Right lobe of liver (tissue), 6 donors: ENCODE measurements around the gene TEP1. TPM values are rescaled to one million over a fixed set of nuclear protein-coding genes. Genes with fewer than 3 reads are reported as not detected.

Source experiments
- ATAC-seq, 4 donors: fragments of 200-7000 bp; cut with Tn5 transposase; one replicate each; pipeline ENCODE4 v1.9.1; 2020; ENCODE audit warnings: mild to moderate bottlenecking in 4 of 4, moderate library complexity in 4 of 4
- DNase-seq, 3 donors: peaks; one replicate each; pipeline ENCODE4 v3.0.0-alpha.2; 2020
- H3K27ac ChIP-seq, 3 donors: fragments of 200-600 bp; one replicate each; pipeline ENCODE4 v1.8.0; 2022
- H3K27me3 ChIP-seq, 2 donors: fragments of 200-600 bp; one replicate each; pipeline ENCODE4 v1.8.0; 2022
- H3K36me3 ChIP-seq, 4 donors: fragments of 200-600 bp; sonication (generic) in 1 of 4; one replicate each; pipeline versions ENCODE4 v1.5.1 to v1.8.0; 2017 to 2022; ENCODE audit warnings: control low read depth in 1 of 4
- H3K4me1 ChIP-seq, 4 donors: fragments of 200-600 bp; sonication (generic) in 1 of 4; one replicate each; pipeline versions ENCODE4 v1.5.1 to v1.8.0; 2017 to 2022; ENCODE audit warnings: control low read depth in 1 of 4
- H3K4me3 ChIP-seq, 3 donors: fragments of 200-600 bp; one replicate each; pipeline ENCODE4 v1.8.0; 2022
- H3K9me3 ChIP-seq, 4 donors: fragments of 200-600 bp; sonication (generic) in 1 of 4; one replicate each; pipeline versions ENCODE4 v1.5.1 to v1.8.0; 2017 to 2022; ENCODE audit warnings: control low read depth in 1 of 4
- POLR2A ChIP-seq: fragments of 450-650 bp; IDR thresholded peaks from one replicate; pipeline ENCODE4 v1.6.1; 2017; ENCODE audit warnings: antibody characterized with exemption, mild to moderate bottlenecking
- WGBS: methylation state at CpG from one replicate; pipeline ENCODE4 v1.1.6; 2018; ENCODE audit warnings: low coverage, low lambda C conversion rate; ENCODE audit not compliant: insufficient coverage; ENCODE audit errors: missing lambda C conversion rate; 5-methylcytosine and 5-hydroxymethylcytosine counted together
- intact Hi-C, 2 donors: fragments of 100-400 bp; cut with DNase I; formaldehyde crosslinking; loops; one replicate each; pipeline versions ENCODE4 v1.11.2 to v1.14.1; 2022
- total RNA-seq, 6 experiments: library from RNA; depleted of rRNA in 2 of 6; stranded (reverse); fragments of >200 nt in 2 of 6; fragmentation: NEBNext Ultra II Directional in 3 of 6; extraction: Animal tissue kit (Norgen Biotek cat#: 25700) in 3 of 6; gene quantifications; one replicate each; pipeline versions ENCODE4 v1.1.0 to v1.2.4, GENCODE V29; 2016 to 2023
- TF ChIP-seq, protein P1 (sequence below), 4 donors: fragments of 200-600 bp in 3 of 4; fragments of 450-650 bp in 1 of 4; IDR thresholded peaks; one replicate each; pipeline versions ENCODE4 v1.5.1 to v1.8.0; 2016 to 2022; ENCODE audit warnings: antibody characterized with exemption in 4 of 4, mild to moderate bottlenecking in 2 of 4
- donor health status: DM: no; HTN: yes; CAD: no.
- donor health status: DM: no; HTN: no; CAD: no.
- donor health status: DM: no; HTN: no; CAD: no.
- donor health status: DM: no; HTN: yes; CAD: no.
- donor health status: DM: no; HTN: yes; CAD: no.

TEP1 gene
- total RNA-seq, 6 experiments from 2014 or later = 10.8 to 17.6 (median 14.0) TPM

DNA sequence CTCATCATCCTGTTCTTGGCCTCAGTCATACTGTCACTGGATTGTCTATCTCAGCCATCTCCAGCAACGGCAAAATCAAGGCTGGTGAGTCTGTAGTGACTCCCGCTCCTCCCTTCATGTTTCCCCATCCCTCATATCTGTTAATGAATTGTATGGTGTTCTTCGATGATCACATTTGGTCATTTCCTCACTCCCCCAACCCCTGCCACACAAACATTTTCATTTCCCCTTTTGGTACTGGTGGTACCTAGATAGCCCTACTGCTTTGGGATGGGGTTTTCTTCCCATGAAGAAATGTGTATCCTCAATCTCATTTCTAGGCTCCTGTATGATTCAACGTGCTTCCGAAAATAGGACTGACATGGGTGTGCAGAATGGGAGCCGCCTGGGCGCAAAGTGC lies 25.4 kb upstream of the TEP1 start:
- H3K27ac ChIP-seq = no peak overlapping the region
- ATAC-seq = no peak
- H3K4me3 ChIP-seq = no peak overlapping the region
- intact Hi-C loops = loop anchor here in 1 of 2 donors (10.0 kb wide), 1 partner anchor 166 kb away; no protein-coding TSS in a partner anchor
- no peaks in the 10 kb centered on the region for H3K9me3 ChIP-seq
- no peaks in the 10 kb centered on the region for H3K36me3 ChIP-seq
- WGBS = 71% methylated on average over 5 of the region's 7 CpGs
- H3K27me3 ChIP-seq = no peaks in the 10 kb centered on the region
- no peak for DNase-seq
- TF ChIP-seq, protein P1, sequence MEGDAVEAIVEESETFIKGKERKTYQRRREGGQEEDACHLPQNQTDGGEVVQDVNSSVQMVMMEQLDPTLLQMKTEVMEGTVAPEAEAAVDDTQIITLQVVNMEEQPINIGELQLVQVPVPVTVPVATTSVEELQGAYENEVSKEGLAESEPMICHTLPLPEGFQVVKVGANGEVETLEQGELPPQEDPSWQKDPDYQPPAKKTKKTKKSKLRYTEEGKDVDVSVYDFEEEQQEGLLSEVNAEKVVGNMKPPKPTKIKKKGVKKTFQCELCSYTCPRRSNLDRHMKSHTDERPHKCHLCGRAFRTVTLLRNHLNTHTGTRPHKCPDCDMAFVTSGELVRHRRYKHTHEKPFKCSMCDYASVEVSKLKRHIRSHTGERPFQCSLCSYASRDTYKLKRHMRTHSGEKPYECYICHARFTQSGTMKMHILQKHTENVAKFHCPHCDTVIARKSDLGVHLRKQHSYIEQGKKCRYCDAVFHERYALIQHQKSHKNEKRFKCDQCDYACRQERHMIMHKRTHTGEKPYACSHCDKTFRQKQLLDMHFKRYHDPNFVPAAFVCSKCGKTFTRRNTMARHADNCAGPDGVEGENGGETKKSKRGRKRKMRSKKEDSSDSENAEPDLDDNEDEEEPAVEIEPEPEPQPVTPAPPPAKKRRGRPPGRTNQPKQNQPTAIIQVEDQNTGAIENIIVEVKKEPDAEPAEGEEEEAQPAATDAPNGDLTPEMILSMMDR (IDR thresholded peaks at IDR 0.05) = no peak
- TF ChIP-seq POLR2A = no peak
- no peaks in the 10 kb centered on the region for H3K4me1 ChIP-seq

DNA sequence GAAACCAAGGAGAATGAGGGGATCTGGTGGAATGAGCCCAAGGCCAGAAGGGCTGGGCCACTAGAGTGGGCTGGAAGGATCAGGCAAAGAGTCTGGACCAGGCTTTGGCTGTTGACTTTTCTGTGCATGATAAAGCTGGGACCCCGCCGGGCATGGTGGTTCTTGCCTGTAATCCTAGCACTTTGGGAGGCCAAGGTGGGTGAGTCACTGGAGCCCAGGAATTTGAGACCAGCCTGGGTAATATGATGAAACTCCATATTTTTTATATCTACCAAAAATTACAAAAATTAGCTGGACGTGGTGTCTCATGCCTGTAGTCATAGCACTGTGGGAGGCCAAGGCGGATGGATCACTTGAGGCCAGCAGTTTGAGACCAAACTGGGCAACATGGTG lies 23.1 kb upstream of the TEP1 start:
- H3K9me3 ChIP-seq = no peaks in the 10 kb centered on the region
- no peak for TF ChIP-seq POLR2A
- TF ChIP-seq, protein P1 (IDR thresholded peaks at IDR 0.05) = no peak
- ATAC-seq (no peak), DNase-seq (no peak)
- no peak overlapping the region for H3K4me3 ChIP-seq
- no peaks in the 10 kb centered on the region for H3K27me3 ChIP-seq
- 75% methylated on average over 2 of the region's 4 CpGs for WGBS
- no peak overlapping the region for H3K27ac ChIP-seq
- H3K4me1 ChIP-seq = no peaks in the 10 kb centered on the region
- intact Hi-C loops = loop anchor here in 1 of 2 donors (10.0 kb wide), 1 partner anchor 168 kb away; no protein-coding TSS in a partner anchor
- no peaks in the 10 kb centered on the region for H3K36me3 ChIP-seq

DNA sequence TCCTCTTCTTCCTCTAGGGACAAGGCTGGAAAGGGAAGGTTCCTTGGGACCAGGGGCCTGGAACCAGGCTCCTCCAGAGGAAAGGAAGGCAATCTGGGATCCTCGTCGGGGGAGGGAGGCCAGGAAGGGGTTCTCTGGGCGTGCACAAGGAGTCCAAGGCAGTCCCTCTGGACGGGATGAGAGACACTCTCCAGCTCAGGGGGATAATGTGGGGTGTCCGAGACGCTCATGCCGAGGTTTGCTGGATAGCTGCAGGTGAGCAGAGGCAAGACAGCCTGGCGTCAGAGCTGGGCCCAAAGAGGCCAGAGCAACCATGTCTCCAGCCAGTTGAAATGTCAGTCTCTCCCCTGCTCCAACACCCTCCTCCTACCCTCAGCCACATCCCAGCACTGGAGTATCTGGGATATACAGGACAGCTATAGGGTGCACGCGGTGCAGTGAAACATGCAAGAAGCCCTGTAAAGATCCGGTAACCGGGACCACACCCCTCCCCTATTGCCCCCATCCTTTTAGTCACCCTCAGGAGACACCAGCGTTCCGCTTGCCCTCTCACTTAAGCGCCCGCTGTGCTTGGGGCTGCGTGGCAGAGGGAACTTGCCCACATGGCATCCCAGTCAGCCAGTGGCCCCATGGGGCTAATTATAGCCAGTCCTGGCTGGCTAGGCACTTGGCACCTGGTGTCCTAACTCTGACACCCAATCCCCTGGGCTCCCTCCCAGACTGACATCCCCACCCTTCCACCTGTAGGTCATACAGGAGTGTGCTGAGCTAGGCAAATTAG lies 22.5 kb upstream of the TEP1 start, which contains the start of gene KLHL33:
Gene KLHL33, minus strand, starts transcription at position 585 of the 781 bp plus-strand sequence. Its CDS starts 355 bp downstream, at position 230.
- Histone ChIP-seq H3K36me3 (no peaks in the 10 kb centered on the region), H3K4me3 (peak within 1 kb of the TSS in 2 of 3 donors; percentile 4 to 21), H3K27me3 (no peaks in the 10 kb centered on the region), H3K27ac (peak within 1 kb of the TSS in 1 of 3 donors; percentile 15), H3K9me3 (no peaks in the 10 kb centered on the region), H3K4me1 (no peaks in the 10 kb centered on the region)
- no peak for DNase-seq
- WGBS = 62% methylated on average over 8 of the region's 17 CpGs
- TF ChIP-seq POLR2A = no peak
- TF ChIP-seq, protein P1 (IDR thresholded peaks at IDR 0.05) = no peak
- ATAC-seq = peak in 1 of 4 donors; percentile 13
- intact Hi-C loops = loop anchor here in 1 of 2 donors (10.0 kb wide), 1 partner anchor 169 kb away; no protein-coding TSS in a partner anchor

DNA sequence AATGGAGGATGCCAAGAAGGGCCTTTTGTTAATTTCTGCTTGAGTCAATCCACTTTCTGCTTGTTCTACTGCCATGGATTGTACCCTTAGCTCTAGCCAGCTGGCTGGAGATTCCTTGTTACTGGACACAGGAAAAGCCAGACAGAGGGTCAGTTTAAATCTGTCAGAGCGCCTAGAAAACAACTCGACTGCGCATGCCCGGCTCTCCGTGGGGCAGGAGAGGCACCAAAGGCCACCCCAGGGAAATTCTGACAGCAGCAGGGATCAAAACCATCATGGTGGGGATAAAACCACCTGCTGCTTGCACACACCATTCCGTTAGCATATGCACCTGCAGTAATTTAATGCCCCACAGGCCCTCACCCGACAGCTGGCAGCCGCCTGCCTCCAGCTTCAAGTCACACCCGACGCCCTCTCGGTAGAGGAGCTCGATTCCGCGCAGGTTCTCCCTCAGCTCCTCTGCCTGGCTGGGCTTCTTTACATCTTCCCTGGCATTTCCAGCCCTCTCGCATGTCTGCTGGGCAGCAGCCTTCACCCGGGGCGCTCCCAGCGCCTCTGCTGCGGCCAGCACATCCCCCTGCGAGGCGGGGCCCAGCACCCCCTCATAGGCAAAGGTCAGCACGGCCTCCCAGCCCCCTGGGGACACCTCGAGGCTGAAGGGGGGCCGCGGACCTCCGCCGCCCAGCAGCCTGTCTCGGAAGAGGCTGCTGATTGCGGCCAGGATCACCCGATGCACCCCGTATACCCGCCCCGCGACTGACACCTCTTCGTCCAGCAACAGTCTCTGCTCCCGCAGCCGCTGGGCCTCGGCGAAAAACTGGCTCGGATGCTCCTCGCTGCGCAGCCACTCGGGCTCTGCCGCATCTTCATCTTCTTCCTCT lies 21.6 kb upstream of the TEP1 start:
- peak in 1 of 3 donors; percentile 33 for DNase-seq

More for the DNA sequence above, 21.6 kb upstream of the TEP1 start:
- intact Hi-C loops = loop anchor here in 1 of 2 donors (10.0 kb wide), 1 partner anchor 170 kb away; no protein-coding TSS in a partner anchor
- H3K36me3 ChIP-seq = no peaks in the 10 kb centered on the region
- H3K9me3 ChIP-seq = no peaks in the 10 kb centered on the region
- WGBS = 14% methylated on average over 13 of the region's 44 CpGs
- ATAC-seq = peak; percentile 54 to 60 (median 57)
- no peaks in the 10 kb centered on the region for H3K4me1 ChIP-seq
- H3K4me3 ChIP-seq = peak overlapping the region in 2 of 3 donors; percentile 4 to 21
- peak overlapping the region in 1 of 3 donors; percentile 15 for H3K27ac ChIP-seq
- no peaks in the 10 kb centered on the region for H3K27me3 ChIP-seq
- TF ChIP-seq, protein P1 (IDR thresholded peaks at IDR 0.05) = no peak
- TF ChIP-seq POLR2A = no peak
